ENCODE results near the gene EPOP.
"Not testable (repeated sequence)": the region's sequence is repeated elsewhere in the genome, so short reads cannot be mapped to it uniquely, and the experiment has no call there.

EPOP gene

DNA sequence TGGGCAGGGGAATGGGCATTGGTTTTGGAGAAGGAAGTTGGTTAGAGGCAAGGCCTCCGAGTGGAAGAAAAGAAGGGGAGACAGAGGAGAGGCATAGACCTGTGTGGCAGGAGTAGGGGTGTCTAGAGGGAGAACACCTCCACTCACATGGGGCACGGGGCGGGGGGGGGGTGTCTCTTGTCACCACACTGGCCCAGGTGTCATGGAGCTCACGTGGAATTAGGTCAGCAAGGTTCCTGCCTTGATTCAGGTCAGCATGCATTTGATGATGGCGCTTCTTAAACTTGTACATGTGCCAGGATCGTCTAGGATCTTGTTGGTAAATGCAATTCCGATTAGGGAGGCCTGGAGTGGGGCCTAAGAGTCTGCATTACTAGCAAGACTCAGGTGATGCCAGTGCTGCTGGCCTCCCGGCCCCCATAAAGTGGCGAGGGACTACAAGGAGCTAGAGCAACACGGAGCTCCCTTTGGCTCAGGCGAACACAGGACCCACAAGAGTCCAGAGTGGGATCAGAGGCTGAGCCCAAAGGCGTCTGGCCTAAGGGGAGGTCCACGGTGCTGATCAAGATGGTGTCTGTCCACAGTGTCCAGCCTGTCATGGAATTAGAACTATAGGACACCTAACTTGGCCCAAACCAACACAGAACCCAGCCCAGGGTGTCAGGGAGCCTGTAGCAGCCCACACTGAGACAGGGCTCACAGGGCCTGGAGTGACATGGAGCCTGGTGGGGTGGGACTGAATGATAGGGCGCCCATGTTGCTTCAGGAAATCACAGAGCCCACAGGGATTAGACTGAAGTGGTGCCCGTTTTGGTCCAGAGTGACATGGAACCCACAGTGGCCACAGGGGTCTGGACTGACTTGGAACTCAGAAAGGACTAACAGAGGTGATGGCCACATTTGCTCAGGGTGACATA is 16.7 kb downstream of the EPOP start:
- no peak for DNase-seq
- 88% methylated on average over 11 of the region's 15 CpGs for WGBS (ENCODE audit: insufficient coverage)
- Histone ChIP-seq H3K27ac (ENCODE audit: insufficient read depth in 1 of 2, low read depth in 1 of 2, low read length in 2 of 2, poor library complexity in 1 of 2, severe bottlenecking in 2 of 2) (no peak overlapping the region), H3K9me3 (ENCODE audit: control extremely low read depth in 1 of 5, control insufficient read depth in 4 of 5, insufficient read depth in 2 of 5, low read depth in 1 of 5, low read length in 4 of 5) (no peaks in the 10 kb centered on the region), H3K27me3 (replicated peaks in 2 of 5; ENCODE audit: control insufficient read depth in 4 of 5, insufficient read depth in 5 of 5, low read length in 4 of 5) (peaks cover 0 to 15% (median 6%) of the 10 kb centered on the region in 5 experiments), H3K4me3 (ENCODE audit: control insufficient read depth in 1 of 7, extremely low read depth in 1 of 7, insufficient read depth in 4 of 7, low read depth in 2 of 7, low read length in 6 of 7) (no peak overlapping the region), H3K4me1 (ENCODE audit: control extremely low read depth in 1 of 4, control insufficient read depth in 4 of 4, insufficient read depth in 4 of 4, low read length in 3 of 4) (peaks cover 0 to 35% (median 20%) of the 10 kb centered on the region in 4 experiments), H3K36me3 (ENCODE audit: control insufficient read depth in 4 of 4, insufficient read depth in 4 of 4, low read length in 3 of 4) (no peaks in the 10 kb centered on the region)
- CTCF ChIA-PET = interaction anchor here (0.6 to 1.1 kb wide), 3 partner anchors 11 to 104 kb away, joined by 3 read pairs; no protein-coding TSS in a partner anchor
- POLR2A ChIA-PET = no interaction called here

DNA sequence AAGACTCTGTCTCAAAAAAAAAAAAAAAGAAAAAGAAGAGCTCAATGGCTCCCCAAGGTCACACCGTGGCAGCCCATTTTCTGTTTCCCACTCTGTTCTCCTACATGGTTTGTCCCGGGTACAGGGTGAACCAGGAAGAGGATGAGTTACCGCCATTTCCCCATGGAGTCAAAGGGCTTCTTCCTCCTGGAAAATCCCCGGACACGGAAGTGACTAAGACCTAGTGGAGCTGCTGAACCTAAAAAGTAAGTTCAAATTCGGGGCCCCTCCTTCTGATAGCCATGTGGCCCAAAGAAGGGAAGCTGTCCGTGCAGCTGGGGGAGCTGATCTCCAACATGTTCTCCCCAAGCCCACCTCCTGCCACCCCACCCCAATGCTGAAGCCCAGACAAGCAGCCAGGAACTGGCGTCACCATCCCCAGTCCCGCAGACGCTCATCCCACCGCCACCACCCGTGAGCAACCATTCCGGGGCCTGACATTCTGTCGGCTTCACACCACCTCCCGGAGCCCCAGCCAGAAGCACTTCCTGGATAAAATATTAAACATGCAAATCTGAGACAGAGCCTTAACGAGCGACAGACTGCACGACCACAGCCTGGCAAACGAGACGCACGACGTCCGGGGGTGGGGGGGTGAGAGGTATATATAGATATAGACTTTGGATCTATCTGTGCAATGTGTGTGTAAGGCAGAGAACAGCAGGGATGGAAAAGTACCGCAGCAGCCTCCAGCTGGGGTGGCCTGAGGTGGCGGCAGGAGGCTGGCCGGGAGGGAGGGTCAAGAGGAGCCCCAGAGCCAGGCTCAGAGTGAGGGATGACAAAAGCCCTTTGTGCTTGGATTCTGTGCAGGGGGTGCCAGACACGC is 17.6 kb downstream of the EPOP start:
- Histone ChIP-seq H3K9me3 (ENCODE audit: control extremely low read depth in 1 of 5, control insufficient read depth in 4 of 5, insufficient read depth in 2 of 5, low read depth in 1 of 5, low read length in 4 of 5) (no peaks in the 10 kb centered on the region), H3K4me3 (ENCODE audit: control insufficient read depth in 1 of 7, extremely low read depth in 1 of 7, insufficient read depth in 4 of 7, low read depth in 2 of 7, low read length in 6 of 7) (no peak overlapping the region), H3K36me3 (ENCODE audit: control insufficient read depth in 4 of 4, insufficient read depth in 4 of 4, low read length in 3 of 4) (no peaks in the 10 kb centered on the region), H3K4me1 (ENCODE audit: control extremely low read depth in 1 of 4, control insufficient read depth in 4 of 4, insufficient read depth in 4 of 4, low read length in 3 of 4) (peaks cover 0 to 35% (median 20%) of the 10 kb centered on the region in 4 experiments), H3K27me3 (replicated peaks in 2 of 5; ENCODE audit: control insufficient read depth in 4 of 5, insufficient read depth in 5 of 5, low read length in 4 of 5) (peaks cover 0 to 15% (median 6%) of the 10 kb centered on the region in 5 experiments), H3K27ac (ENCODE audit: insufficient read depth in 1 of 2, low read depth in 1 of 2, low read length in 2 of 2, poor library complexity in 1 of 2, severe bottlenecking in 2 of 2) (no peak overlapping the region)
- POLR2A ChIA-PET = no interaction called here
- 67% methylated on average over 20 of the region's 27 CpGs for WGBS (ENCODE audit: insufficient coverage)
- peak in 1 of 3 donors; percentile 31 for DNase-seq
- CTCF ChIA-PET = interaction anchor here (1.0 to 1.2 kb wide), 2 partner anchors 98 to 103 kb away, joined by 3 to 4 read pairs; no protein-coding TSS in a partner anchor

DNA sequence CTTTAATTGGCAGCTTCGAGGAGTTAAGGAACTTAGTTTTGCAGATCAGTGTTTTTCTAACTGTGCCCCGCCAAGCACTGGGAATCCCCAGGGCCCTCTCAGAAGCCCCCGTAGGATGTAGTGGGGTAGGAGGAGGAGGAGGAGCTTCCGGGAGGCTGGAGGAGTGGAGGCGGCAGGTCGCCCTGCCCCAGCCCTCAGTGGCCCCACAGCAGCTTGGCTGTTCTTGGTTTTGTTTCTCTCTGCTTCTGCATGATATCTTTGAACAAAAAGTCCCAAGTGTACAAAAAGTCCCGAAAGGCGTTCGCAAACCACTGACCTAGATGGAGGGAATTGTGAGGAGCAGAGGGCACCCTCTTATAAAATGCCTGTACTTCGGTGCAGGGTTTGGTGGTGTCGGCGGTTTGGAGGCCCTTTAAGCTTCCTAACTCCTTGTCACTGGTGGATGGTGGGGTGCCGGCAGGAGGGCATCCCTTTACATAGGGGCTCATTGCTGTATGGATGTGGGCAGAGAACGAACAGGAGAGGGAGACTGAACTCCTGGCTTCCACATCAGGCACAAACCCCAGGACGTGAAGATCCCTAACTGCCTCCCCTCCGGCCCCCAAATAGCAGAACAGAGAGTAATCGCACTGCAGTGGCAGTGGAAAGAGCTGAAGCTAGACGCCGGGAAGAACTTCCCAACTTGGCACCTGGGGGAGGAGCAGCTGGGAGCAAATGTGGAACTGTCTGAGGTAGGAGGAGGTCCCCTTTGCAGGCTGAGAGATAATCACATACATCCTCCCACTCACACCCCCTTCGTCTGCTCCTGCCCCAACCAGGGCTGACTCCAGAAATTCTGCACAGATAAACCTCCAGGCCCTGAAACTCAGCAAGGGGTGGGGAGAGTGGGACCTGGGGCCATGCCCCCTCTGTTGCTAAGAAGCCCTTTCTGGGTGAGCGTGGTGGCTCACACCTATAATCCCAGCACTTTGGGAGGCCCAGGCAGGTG is 20.1 kb downstream of the EPOP start:
- WGBS (ENCODE audit: insufficient coverage) = 57% methylated on average over 15 of the region's 21 CpGs
- Histone ChIP-seq H3K27me3 (replicated peaks in 2 of 5; ENCODE audit: control insufficient read depth in 4 of 5, insufficient read depth in 5 of 5, low read length in 4 of 5) (peaks cover 0 to 15% (median 6%) of the 10 kb centered on the region in 5 experiments), H3K36me3 (ENCODE audit: control insufficient read depth in 4 of 4, insufficient read depth in 4 of 4, low read length in 3 of 4) (no peaks in the 10 kb centered on the region), H3K9me3 (ENCODE audit: control extremely low read depth in 1 of 5, control insufficient read depth in 4 of 5, insufficient read depth in 2 of 5, low read depth in 1 of 5, low read length in 4 of 5) (no peaks in the 10 kb centered on the region), H3K4me1 (ENCODE audit: control extremely low read depth in 1 of 4, control insufficient read depth in 4 of 4, insufficient read depth in 4 of 4, low read length in 3 of 4) (peaks cover 0 to 35% (median 20%) of the 10 kb centered on the region in 4 experiments), H3K27ac (ENCODE audit: insufficient read depth in 1 of 2, low read depth in 1 of 2, low read length in 2 of 2, poor library complexity in 1 of 2, severe bottlenecking in 2 of 2) (no peak overlapping the region), H3K4me3 (ENCODE audit: control insufficient read depth in 1 of 7, extremely low read depth in 1 of 7, insufficient read depth in 4 of 7, low read depth in 2 of 7, low read length in 6 of 7) (peak overlapping the region in 2 of 7 experiments; percentile 1 to 42)
- ChIA-PET POLR2A (no interaction called here), CTCF (interaction anchor here (6.1 kb wide), 1 partner anchor 11 kb away, joined by 61 read pairs; no protein-coding TSS in a partner anchor)
- DNase-seq = peak in 2 of 3 donors; percentile 45 to 49

DNA sequence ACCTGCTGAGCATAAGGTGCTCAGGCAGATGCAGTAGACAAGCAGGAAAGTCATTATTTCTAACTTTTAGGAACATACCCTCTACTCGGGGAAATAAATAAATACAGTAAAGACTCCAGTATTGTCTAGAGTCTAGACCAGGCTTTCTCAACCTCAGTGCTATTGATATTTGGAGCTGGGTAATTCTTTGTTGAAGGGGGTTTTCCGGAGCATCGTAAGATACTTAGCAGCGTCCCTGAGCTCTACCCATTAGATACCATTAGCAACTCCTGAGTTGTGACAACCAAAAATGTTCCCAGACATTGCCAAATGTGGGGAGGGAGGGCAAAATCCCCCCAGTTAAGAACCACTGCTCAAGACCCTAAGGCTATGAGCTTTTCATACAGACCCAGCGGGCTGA is 21.1 kb downstream of the EPOP start:
- no peak for DNase-seq
- Histone ChIP-seq H3K9me3 (ENCODE audit: control extremely low read depth in 1 of 5, control insufficient read depth in 4 of 5, insufficient read depth in 2 of 5, low read depth in 1 of 5, low read length in 4 of 5) (no peaks in the 10 kb centered on the region), H3K4me3 (ENCODE audit: control insufficient read depth in 1 of 7, extremely low read depth in 1 of 7, insufficient read depth in 4 of 7, low read depth in 2 of 7, low read length in 6 of 7) (no peak overlapping the region), H3K27ac (ENCODE audit: insufficient read depth in 1 of 2, low read depth in 1 of 2, low read length in 2 of 2, poor library complexity in 1 of 2, severe bottlenecking in 2 of 2) (no peak overlapping the region), H3K36me3 (ENCODE audit: control insufficient read depth in 4 of 4, insufficient read depth in 4 of 4, low read length in 3 of 4) (no peaks in the 10 kb centered on the region), H3K27me3 (replicated peaks in 2 of 5; ENCODE audit: control insufficient read depth in 4 of 5, insufficient read depth in 5 of 5, low read length in 4 of 5) (peaks cover 0 to 13% (median 6%) of the 10 kb centered on the region in 5 experiments), H3K4me1 (ENCODE audit: control extremely low read depth in 1 of 4, control insufficient read depth in 4 of 4, insufficient read depth in 4 of 4, low read length in 3 of 4) (peaks cover 0 to 28% (median 14%) of the 10 kb centered on the region in 4 experiments)
- ChIA-PET POLR2A (interaction anchor here (0.8 kb wide), 1 partner anchor 9 kb away, joined by 4 read pairs; no protein-coding TSS in a partner anchor), CTCF (interaction anchor here (6.1 kb wide), 1 partner anchor 12 kb away, joined by 61 read pairs; no protein-coding TSS in a partner anchor)
- 100% methylated on average over 2 of the region's 5 CpGs for WGBS (ENCODE audit: insufficient coverage)

DNA sequence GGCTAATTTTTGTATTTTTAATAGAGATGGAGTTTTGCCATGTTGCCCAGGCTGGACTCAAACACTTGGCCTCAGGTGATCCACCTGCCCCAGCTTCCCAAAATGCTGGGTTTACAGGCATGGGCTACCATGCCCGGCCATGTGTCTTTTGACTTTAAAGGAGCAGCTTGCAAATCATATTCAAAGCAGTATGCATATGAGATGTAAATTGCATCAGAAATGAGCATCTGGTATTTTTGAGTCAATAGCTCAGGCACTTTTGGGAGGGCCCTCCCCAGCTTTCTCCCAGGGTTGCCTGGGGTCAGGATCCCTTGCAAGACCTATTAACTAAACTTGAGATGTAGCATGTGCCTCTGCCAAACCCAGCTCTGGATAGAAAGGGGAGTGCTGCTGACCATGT is 21.5 kb downstream of the EPOP start:
- no peak overlapping the region for H3K4me3 ChIP-seq (ENCODE audit: control insufficient read depth in 1 of 7, extremely low read depth in 1 of 7, insufficient read depth in 4 of 7, low read depth in 2 of 7, low read length in 6 of 7)
- no peaks in the 10 kb centered on the region for H3K9me3 ChIP-seq (ENCODE audit: control extremely low read depth in 1 of 5, control insufficient read depth in 4 of 5, insufficient read depth in 2 of 5, low read depth in 1 of 5, low read length in 4 of 5)
- H3K4me1 ChIP-seq (ENCODE audit: control extremely low read depth in 1 of 4, control insufficient read depth in 4 of 4, insufficient read depth in 4 of 4, low read length in 3 of 4) = peaks cover 0 to 24% (median 10%) of the 10 kb centered on the region in 4 experiments
- H3K27me3 ChIP-seq (replicated peaks in 2 of 5; ENCODE audit: control insufficient read depth in 4 of 5, insufficient read depth in 5 of 5, low read length in 4 of 5) = peaks cover 0 to 13% (median 6%) of the 10 kb centered on the region in 5 experiments
- POLR2A ChIA-PET = interaction anchor here (0.8 kb wide), 1 partner anchor 10 kb away, joined by 4 read pairs; no protein-coding TSS in a partner anchor
- no peak for DNase-seq
- WGBS (ENCODE audit: insufficient coverage) = 100% methylated on average over 1 of the region's 1 CpG
- no peaks in the 10 kb centered on the region for H3K36me3 ChIP-seq (ENCODE audit: control insufficient read depth in 4 of 4, insufficient read depth in 4 of 4, low read length in 3 of 4)
- no peak overlapping the region for H3K27ac ChIP-seq (ENCODE audit: insufficient read depth in 1 of 2, low read depth in 1 of 2, low read length in 2 of 2, poor library complexity in 1 of 2, severe bottlenecking in 2 of 2)
- CTCF ChIA-PET = interaction anchor here (6.1 kb wide), 1 partner anchor 13 kb away, joined by 61 read pairs; no protein-coding TSS in a partner anchor

DNA sequence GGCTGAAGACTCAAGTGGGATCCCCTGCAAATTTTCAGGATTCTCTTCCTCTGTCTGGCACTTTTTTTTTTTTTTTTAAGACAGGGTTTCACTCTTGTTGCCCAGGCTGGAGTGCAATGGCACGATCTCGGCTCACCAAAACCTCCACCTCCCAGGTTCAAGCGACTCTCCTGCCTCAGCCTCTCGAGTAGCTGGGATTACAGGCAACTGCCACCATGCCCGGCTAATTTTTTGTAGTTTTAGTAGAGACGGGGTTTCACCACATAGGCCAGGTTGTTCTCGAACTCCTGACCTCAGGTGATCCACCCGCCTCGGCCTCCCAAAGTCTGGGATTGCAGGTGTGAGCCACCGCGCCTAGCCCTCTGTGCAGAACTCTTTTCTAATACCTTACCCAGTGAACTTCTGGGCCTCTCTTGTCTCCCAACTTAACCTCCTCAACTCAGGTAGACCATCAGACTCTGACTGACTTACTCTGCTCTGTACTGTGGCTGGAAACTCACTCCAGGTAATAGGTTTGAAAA is 24.0 kb downstream of the EPOP start:
- DNase-seq; H3K36me3 ChIP-seq (ENCODE audit: control insufficient read depth in 4 of 4, insufficient read depth in 4 of 4, low read length in 3 of 4); H3K4me3 ChIP-seq (ENCODE audit: control insufficient read depth in 1 of 7, extremely low read depth in 1 of 7, insufficient read depth in 4 of 7, low read depth in 2 of 7, low read length in 6 of 7); H3K27ac ChIP-seq (ENCODE audit: insufficient read depth in 1 of 2, low read depth in 1 of 2, low read length in 2 of 2, poor library complexity in 1 of 2, severe bottlenecking in 2 of 2); POLR2A ChIA-PET; H3K9me3 ChIP-seq (ENCODE audit: control extremely low read depth in 1 of 5, control insufficient read depth in 4 of 5, insufficient read depth in 2 of 5, low read depth in 1 of 5, low read length in 4 of 5): not testable (repeated sequence)
- Histone ChIP-seq H3K27me3 (replicated peaks in 2 of 5; ENCODE audit: control insufficient read depth in 4 of 5, insufficient read depth in 5 of 5, low read length in 4 of 5) (peaks cover 0 to 11% (median 6%) of the 10 kb centered on the region in 5 experiments), H3K4me1 (ENCODE audit: control extremely low read depth in 1 of 4, control insufficient read depth in 4 of 4, insufficient read depth in 4 of 4, low read length in 3 of 4) (peaks cover 0 to 11% (median 9%) of the 10 kb centered on the region in 4 experiments)
- WGBS (ENCODE audit: insufficient coverage) = 100% methylated on average over 7 of the region's 11 CpGs
- CTCF ChIA-PET = interaction anchor here (1.1 to 6.1 kb wide), 2 partner anchors 10 to 15 kb away, joined by 4 to 61 read pairs; no protein-coding TSS in a partner anchor

Data from common myeloid progenitor, CD34-positive (primary cell).